Smooth muscle cell (in vitro differentiated cells): ENCODE measurements around the gene UBE2E2. TPM values are rescaled to one million over a fixed set of nuclear protein-coding genes. Genes with fewer than 3 reads are reported as not detected.

Source experiments
- DNase-seq: peaks from one replicate; lab custom pipeline; 2025; ENCODE audit not compliant: unreplicated experiment; lab: John Stamatoyannopoulos, UW
- H2AFZ ChIP-seq: fragments of 200-600 bp; sonication (generic); 2 replicates; pipeline ENCODE4 v1.6.0; 2016; ENCODE audit warnings: antibody characterized with exemption, low read depth, mild to moderate bottlenecking
- H3F3A ChIP-seq: fragments of 200-600 bp; sonication (generic); 2 replicates; pipeline ENCODE4 v1.6.0; 2017; ENCODE audit warnings: antibody characterized with exemption, low read depth
- H3K27ac ChIP-seq: fragments of 200-600 bp; sonication (generic); 2 replicates; pipeline ENCODE4 v1.5.1; 2016; ENCODE audit warnings: low read depth, mild to moderate bottlenecking
- H3K27me3 ChIP-seq: fragments of 200-600 bp; sonication (generic); 2 replicates; pipeline ENCODE4 v1.6.1; 2016; ENCODE audit warnings: low read depth, mild to moderate bottlenecking
- H3K36me3 ChIP-seq: fragments of 200-600 bp; sonication (generic); 2 replicates; pipeline ENCODE4 v1.5.1; 2016; ENCODE audit warnings: low read depth
- H3K4me1 ChIP-seq: fragments of 200-600 bp; sonication (generic); 2 replicates; pipeline ENCODE4 v1.5.1; 2016; ENCODE audit warnings: low read depth
- H3K4me2 ChIP-seq: fragments of 200-600 bp; sonication (generic); 2 replicates; pipeline ENCODE4 v1.6.0; 2016; ENCODE audit warnings: mild to moderate bottlenecking
- H3K4me3 ChIP-seq: fragments of 200-600 bp; sonication (generic); 2 replicates; pipeline ENCODE4 v1.5.1; 2016; ENCODE audit warnings: mild to moderate bottlenecking
- H3K79me2 ChIP-seq: fragments of 200-600 bp; sonication (generic); 2 replicates; pipeline ENCODE4 v1.6.0; 2016; ENCODE audit warnings: low read depth, mild to moderate bottlenecking
- H3K9ac ChIP-seq: fragments of 200-600 bp; sonication (generic); 2 replicates; pipeline ENCODE4 v1.6.0; 2016; ENCODE audit warnings: low read depth
- H3K9me3 ChIP-seq: fragments of 200-600 bp; sonication (generic); replicated peaks from 2 replicates; pipeline ENCODE4 v1.5.1; 2016; ENCODE audit warnings: low read depth
- H4K20me1 ChIP-seq: fragments of 200-600 bp; sonication (generic); 2 replicates; pipeline ENCODE4 v1.6.0; 2016; ENCODE audit warnings: low read depth
- WGBS: methylation state at CpG from one replicate; pipeline ENCODE4 v1.1.7; 2016; ENCODE audit warnings: low lambda C conversion rate; 5-methylcytosine and 5-hydroxymethylcytosine counted together
- polyA plus RNA-seq: library from polyadenylated mRNA; unstranded; fragments of >200 nt; fragmentation: Nextera tagmentation; extraction: Ambion mirVana; gene quantifications from 2 replicates; pipeline ENCODE4 v1.2.1, GENCODE V29; 2016
- total RNA-seq: library from RNA; depleted of rRNA; stranded (reverse); fragments of >200 nt; gene quantifications from 2 replicates; pipeline ENCODE4 v1.2.3, GENCODE V29; 2014
- TF ChIP-seq, protein P1 (sequence below): fragments of 200-600 bp; sonication (generic); IDR thresholded peaks from 2 replicates; pipeline ENCODE4 v1.5.1; 2017; ENCODE audit warnings: borderline replicate concordance, mild to moderate bottlenecking, antibody characterized with exemption; ENCODE audit not compliant: insufficient read depth, poor library complexity, severe bottlenecking

UBE2E2 gene
- total and polyA plus RNA-seq, 2 experiments from 2014 or later: 65.9 to 121 TPM

- 58% methylated on average over 2 of the region's 2 CpGs for WGBS
- Histone ChIP-seq H3K4me2 (peak overlapping the region; percentile 13), H3K79me2 (peaks cover 24% of the 10 kb centered on the region), H3K9me3 (no peaks in the 10 kb centered on the region), H3K4me3 (no peak overlapping the region), H3K4me1 (peaks cover 13% of the 10 kb centered on the region), H4K20me1 (peaks cover 60% of the 10 kb centered on the region), H3K9ac (no peak overlapping the region), H3F3A (no peaks in the 10 kb centered on the region), H3K27ac (no peak overlapping the region), H3K27me3 (no peaks in the 10 kb centered on the region), H3K36me3 (no peaks in the 10 kb centered on the region), H2AFZ (no peak overlapping the region)
- DNase-seq: no peak
- TF ChIP-seq, protein P1, sequence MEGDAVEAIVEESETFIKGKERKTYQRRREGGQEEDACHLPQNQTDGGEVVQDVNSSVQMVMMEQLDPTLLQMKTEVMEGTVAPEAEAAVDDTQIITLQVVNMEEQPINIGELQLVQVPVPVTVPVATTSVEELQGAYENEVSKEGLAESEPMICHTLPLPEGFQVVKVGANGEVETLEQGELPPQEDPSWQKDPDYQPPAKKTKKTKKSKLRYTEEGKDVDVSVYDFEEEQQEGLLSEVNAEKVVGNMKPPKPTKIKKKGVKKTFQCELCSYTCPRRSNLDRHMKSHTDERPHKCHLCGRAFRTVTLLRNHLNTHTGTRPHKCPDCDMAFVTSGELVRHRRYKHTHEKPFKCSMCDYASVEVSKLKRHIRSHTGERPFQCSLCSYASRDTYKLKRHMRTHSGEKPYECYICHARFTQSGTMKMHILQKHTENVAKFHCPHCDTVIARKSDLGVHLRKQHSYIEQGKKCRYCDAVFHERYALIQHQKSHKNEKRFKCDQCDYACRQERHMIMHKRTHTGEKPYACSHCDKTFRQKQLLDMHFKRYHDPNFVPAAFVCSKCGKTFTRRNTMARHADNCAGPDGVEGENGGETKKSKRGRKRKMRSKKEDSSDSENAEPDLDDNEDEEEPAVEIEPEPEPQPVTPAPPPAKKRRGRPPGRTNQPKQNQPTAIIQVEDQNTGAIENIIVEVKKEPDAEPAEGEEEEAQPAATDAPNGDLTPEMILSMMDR: no peak
These were observed 227.8 kb downstream of the UBE2E2 start for GRCh38 chr3:23430781-23431398.

GRCh38 chr3:23431764-23432163 is 228.6 kb downstream of the UBE2E2 start:
- Histone ChIP-seq H3K9me3 (no peaks in the 10 kb centered on the region), H2AFZ (no peak overlapping the region), H3F3A (no peaks in the 10 kb centered on the region), H3K27ac (no peak overlapping the region), H3K4me3 (no peak overlapping the region), H3K9ac (no peak overlapping the region), H3K27me3 (no peaks in the 10 kb centered on the region), H4K20me1 (peaks cover 68% of the 10 kb centered on the region), H3K4me2 (no peak overlapping the region), H3K36me3 (no peaks in the 10 kb centered on the region), H3K4me1 (peaks cover 13% of the 10 kb centered on the region), H3K79me2 (peaks cover 24% of the 10 kb centered on the region)
- no peak for DNase-seq
- TF ChIP-seq, protein P1: no peak
- WGBS: 63% methylated on average over 3 of the region's 3 CpGs

GRCh38 chr3:23435318-23435717 is 232.2 kb downstream of the UBE2E2 start:
- Histone ChIP-seq H3K4me1 (peaks cover 22% of the 10 kb centered on the region), H3K4me2 (no peak overlapping the region), H3K79me2 (peaks cover 37% of the 10 kb centered on the region), H3K4me3 (no peak overlapping the region), H3K9me3 (no peaks in the 10 kb centered on the region), H3F3A (no peaks in the 10 kb centered on the region), H3K27me3 (no peaks in the 10 kb centered on the region), H2AFZ (no peak overlapping the region), H3K27ac (no peak overlapping the region), H3K36me3 (no peaks in the 10 kb centered on the region), H4K20me1 (peaks cover 95% of the 10 kb centered on the region), H3K9ac (no peak overlapping the region)
- no peak for DNase-seq
- WGBS: 66% methylated on average over 2 of the region's 2 CpGs
- TF ChIP-seq, protein P1: no peak

GRCh38 chr3:23435904-23436303 is 232.8 kb downstream of the UBE2E2 start:
- Histone ChIP-seq H3K9me3 (no peaks in the 10 kb centered on the region), H3K9ac (no peak overlapping the region), H3K4me2 (no peak overlapping the region), H3F3A (no peaks in the 10 kb centered on the region), H3K79me2 (peaks cover 37% of the 10 kb centered on the region), H3K36me3 (no peaks in the 10 kb centered on the region), H3K4me3 (no peak overlapping the region), H3K27me3 (no peaks in the 10 kb centered on the region), H3K27ac (no peak overlapping the region), H4K20me1 (peaks cover 95% of the 10 kb centered on the region), H2AFZ (no peak overlapping the region), H3K4me1 (peaks cover 19% of the 10 kb centered on the region)
- no peak for DNase-seq
- WGBS: 96% methylated on average over 9 of the region's 9 CpGs
- TF ChIP-seq, protein P1: no peak
